Measurements from ENCODE around the gene SEC14L1.
A peak's percentile ranks its signal among the peaks of the same experiment; 100 is the strongest.
"Not testable (repeated sequence)": the region's sequence is repeated elsewhere in the genome, so short reads cannot be mapped to it uniquely, and the experiment has no call there.

Gene SEC14L1

DNA sequence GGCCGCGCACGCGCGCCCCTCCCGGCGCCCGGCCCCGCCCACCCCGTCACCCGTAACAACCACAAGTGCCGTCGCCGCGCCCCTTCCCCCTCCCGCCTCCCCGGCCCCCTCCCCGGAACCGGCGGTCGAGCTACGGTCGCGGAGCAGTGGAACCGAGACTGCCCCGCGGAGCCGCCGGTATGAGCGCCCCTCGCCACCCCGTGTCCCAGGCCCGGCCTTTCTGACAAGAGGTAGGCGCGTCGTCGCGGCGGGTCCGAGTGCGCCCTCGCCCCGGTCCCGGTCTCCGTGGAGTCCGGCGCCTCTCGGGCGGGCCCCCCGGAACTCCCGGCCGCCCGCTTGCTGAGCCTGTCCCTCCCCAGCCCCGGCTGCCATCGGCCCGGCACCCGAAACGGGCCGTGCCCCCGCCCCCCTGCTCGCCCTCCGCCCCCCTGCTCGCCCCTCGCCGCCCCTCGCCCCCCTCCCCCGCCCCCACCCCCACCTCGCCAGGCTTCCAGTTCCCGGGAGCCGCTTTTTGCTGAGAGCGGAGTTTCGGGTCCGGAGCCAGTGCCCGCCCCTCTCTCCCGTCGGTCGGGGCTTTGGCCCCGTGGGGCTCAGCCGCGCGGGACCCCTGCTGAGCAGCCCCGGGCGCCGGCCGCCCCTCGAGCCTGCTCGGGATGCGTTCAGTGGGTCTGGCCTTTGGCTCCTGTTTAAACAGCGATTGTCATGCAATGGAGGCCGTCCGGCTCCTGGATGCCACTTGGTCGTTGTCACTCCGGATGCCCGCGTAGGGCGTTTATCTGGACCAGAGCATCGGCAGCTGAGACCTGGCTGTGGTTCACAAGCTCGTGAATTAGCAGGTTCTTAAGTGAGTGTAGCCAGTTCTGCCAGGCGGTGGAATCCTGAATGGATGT is at the start of gene SEC14L1:
Gene SEC14L1, plus strand, starts transcription at position 92 of the 890 bp plus-strand sequence. CDS start 2,628 bp downstream, outside the sequence.
- peak in 2 of 3 experiments; percentile 8 to 15 for DNase-seq (ENCODE audit: low read depth in 3 of 3)

DNA sequence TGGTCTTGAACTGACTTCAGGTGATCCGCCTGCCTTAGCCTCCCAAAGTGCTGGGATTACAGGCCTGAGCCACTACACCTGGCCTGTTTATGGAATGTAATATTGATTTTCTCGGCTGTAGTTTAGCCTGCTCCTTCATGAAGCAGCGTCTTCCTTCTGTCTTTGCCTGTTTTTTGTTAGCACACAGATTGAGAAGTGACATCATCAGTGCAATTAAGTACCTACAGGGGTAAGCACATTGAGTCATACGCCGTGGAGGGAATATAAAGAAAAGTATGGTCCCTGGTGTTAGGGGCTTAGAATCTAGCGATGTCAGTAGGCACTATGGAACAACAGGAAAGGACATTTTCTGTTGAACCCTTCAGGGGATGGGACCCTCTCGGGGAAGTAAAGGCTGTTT is 48.7 kb upstream of the SEC14L1 start:
- DNase-seq (ENCODE audit: low read depth in 3 of 3), result no peak

GRCh38 chr17:77095461-77095860 is 45.3 kb upstream of the SEC14L1 start:
- DNase-seq (ENCODE audit: low read depth in 3 of 3), result no peak

DNA sequence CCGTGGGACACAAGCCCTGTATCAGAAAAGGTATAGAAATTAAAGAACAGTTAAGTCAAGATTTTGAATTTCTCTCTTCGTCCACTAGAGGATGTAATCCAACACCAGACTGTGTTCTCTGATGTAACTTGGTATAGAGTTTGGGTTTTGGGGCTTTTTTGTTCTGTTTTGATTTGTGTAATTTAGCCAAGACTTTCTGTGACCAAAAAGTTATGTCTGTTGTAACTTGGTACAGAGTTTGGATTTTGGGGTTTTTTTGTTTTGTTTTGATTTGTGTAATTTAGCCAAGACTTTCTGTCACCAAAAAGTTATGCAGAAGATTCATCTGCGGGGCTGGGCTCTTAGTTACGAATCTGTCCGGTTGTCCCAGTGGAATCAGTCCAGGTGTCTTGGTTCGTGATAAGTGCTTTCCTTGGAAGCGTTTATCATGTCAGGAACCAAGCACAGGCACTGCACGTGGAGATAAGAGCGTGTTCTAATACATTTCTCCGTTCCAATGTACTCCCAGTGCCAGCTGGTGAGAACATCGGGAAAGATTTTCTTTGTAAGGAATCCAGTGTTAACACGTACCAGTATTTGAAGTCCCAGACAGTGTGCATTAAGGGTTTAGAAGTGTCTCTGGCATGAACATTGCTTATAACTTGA is 44.1 kb upstream of the SEC14L1 start:
- no peak for DNase-seq (ENCODE audit: low read depth in 3 of 3)

GRCh38 chr17:77097631-77098180 is 43.1 kb upstream of the SEC14L1 start:
- no peak for DNase-seq (ENCODE audit: low read depth in 3 of 3)

GRCh38 chr17:77098884-77099545 is 41.8 kb upstream of the SEC14L1 start:
- DNase-seq (ENCODE audit: low read depth in 3 of 3), result no peak

DNA sequence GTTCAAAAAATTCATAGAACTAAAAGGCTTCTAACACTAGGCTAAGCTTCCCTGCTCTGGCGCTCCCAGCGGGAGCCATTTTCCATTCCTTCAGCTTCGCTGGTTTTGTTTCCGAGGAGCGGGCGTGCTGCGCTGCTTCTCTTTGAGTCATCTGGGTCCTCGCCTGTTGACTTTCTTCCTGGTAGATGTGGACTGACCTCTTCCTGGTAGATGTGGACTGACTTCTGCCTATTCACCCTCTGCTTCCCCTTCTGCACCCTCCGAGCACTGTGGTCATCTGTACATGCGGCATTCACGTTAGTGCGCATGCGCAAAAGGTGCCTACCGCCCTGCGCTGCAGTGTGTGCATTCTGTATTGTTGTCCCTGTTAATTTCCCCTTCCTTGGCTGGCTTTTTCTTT is 40.8 kb upstream of the SEC14L1 start:
- DNase-seq (ENCODE audit: low read depth in 3 of 3), result no peak

DNA sequence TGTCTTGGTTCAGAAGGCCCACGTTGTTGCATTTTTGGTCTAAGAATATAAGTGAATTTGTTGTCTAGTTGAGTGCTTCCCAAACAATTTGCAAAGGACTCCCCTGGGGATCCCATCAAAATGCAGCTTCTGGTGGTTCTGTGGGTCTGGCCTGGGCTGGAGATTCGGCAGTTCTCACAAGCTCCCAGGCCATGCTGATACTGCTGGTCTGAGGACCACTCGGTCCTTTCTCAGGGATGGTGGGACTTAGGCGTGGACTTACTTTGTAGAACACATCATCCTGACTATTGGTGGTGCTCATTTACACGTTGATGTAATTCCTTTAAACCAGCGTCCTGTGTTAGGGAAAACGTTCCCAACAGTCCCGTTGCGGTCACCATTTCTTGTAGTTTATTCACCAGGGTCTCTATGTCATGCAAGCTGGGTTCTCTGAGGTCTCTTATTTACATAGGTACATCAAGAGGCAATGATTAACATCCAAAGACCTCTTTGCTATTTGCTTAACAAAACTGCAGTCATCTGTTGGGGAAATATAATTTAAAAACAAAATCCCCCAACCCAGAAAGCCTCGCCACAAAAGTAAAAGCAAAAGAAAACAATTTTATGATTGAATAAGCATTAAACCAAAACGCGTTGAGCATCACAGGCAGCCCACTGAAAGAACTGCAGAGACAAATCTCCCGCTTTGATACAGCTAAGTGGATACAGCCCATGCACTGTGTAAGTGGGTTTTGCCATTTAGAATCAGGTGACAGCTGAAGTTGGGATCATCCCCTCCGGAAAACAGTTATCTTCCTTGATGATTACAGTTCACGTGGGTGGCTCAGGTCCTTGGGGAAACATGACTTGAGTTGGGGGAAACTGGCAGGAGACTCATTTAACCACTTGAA is 39.0 kb upstream of the SEC14L1 start:
- no peak for DNase-seq (ENCODE audit: low read depth in 3 of 3)

GRCh38 chr17:77102411-77103134 is 38.2 kb upstream of the SEC14L1 start:
- DNase-seq (ENCODE audit: low read depth in 3 of 3), result not testable (repeated sequence)

DNA sequence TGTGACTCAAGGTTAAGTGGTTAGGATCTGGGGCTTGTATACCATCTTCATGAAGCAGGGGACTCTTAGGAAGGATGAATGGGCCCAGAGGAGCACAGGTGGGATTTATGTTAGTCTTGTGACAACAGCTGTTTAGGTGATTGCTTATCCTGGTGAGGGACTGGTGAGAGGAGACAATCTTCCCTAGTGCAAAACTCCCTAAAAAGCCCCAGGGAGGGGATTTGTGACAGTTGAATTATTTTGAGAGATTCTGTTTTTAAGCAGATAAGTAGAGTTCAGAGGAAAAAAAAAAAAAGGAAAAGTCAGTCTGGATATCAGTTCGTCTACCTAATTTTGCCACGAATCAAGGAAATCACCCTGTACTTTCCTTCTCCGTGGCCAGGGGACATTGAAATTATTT is 35.1 kb upstream of the SEC14L1 start:
- no peak for DNase-seq (ENCODE audit: low read depth in 3 of 3)

- DNase-seq (ENCODE audit: low read depth in 3 of 3), result no peak
Measured at GRCh38 chr17:77106874-77107358, 33.9 kb upstream of the SEC14L1 start.

- peak in 2 of 3 experiments; percentile 30 to 45 for DNase-seq (ENCODE audit: low read depth in 3 of 3)
Measured at GRCh38 chr17:77107506-77108433, 33.0 kb upstream of the SEC14L1 start.

- no peak for DNase-seq (ENCODE audit: low read depth in 3 of 3)
Measured at GRCh38 chr17:77109159-77109759, 31.5 kb upstream of the SEC14L1 start.

DNA sequence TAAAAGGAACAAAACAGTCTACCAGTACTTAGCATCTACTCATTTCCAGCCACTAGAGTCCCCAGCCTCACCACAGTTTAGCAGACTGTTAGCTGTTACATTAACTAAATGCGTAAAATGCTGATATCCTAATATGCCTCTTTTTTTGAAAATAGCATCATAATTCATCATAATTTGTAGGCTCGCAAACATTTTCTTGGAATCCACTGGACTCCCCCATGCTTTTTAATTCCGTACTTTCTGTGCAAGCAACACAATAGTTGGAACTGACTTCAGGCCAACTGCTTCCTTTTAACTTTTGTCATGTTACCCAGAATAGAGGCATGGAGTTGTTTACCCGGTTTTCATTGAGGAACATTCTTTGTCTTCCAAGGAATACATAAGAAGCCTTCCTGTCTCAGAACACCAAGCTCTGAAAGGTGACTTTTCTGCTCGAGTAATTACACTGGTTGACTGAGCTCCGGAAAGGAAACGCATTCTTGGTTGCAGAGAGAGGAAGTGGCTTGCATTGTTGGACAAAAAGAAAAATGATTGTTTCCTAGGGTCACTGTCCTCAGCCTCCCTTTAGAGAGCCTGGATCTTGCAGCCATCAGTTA is 30.9 kb upstream of the SEC14L1 start:
- DNase-seq (ENCODE audit: low read depth in 3 of 3), result no peak

DNA sequence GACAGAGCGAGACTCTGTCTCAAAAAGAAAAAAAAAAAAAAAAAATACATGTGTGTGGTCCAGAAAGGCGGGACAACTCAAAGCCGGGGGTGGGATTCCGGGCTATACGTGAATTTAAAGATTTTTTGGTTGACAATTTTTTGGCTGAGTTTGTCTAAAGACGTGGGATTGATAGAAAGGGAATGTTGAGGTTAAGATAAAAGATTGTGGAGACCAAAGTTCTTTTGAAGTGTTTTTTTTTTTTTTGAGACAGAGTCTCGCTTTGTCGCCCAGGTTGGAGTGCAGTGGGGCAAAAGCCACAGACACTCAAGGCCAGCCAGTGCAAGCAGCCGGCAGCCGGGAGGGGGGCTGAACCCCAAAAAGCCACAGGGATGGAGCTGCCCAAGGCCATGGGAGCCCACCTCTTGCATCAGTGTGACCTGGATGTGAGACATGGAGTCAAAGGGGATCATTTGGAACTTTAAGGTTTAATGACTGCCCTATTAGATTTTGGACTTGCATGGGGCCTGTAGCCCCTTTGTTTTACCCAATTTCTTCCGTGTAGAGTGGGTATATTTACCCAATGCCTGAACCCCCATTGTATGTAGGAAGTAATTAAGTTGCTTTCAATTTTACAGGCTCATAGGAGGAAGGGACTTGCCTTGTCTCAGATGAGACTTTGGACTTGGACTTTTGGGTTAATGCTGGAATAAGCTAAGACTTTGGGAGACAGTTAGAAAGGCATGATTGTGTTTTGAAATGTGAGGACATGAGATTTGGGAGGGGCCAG is 29.4 kb upstream of the SEC14L1 start:
- DNase-seq (ENCODE audit: low read depth in 3 of 3), result not testable (repeated sequence)

DNA sequence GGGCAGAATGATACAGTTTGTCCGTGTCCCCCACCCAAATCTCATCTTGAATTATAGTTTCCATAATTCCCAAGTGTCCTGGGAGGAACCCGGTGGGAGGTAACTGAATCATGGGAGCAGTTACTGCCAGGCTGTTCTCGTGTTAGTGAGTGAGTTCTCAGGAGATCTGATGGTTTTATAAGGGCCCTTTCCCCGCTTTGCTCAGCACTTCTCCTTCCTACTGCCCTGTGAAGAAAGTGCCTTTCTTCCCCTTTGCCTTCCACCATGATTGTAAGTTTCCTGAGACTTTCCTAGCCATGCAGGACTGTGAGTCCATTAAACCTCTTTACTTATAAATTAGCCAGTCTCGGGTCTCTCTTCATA is 28.9 kb upstream of the SEC14L1 start:
- no peak for DNase-seq (ENCODE audit: low read depth in 3 of 3)

GRCh38 chr17:77115510-77115909 is 25.3 kb upstream of the SEC14L1 start:
- DNase-seq (ENCODE audit: low read depth in 3 of 3), result no peak

DNA sequence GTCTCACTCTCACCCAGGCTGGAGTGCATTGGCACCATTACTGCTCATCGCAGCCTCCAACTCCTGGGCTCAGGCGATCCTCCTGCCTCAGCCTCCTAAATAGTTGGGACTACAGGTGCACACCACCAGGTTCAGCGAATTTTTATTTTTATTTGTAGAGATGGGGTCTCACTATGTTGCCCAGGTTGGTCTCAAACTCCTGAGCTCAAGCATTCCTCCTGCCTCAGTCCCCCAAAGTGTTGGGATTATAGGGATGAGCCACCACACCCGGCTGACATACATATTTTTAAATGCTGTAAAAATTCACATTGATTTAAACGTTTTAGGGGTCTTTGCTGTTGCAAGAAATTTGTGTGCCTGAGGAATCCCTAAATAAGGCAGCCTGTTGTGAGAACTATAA is 24.8 kb upstream of the SEC14L1 start:
- DNase-seq (ENCODE audit: low read depth in 3 of 3), result no peak

Data from stimulated activated CD4-positive, alpha-beta T cell treated with anti-CD3 and anti-CD28 coated beads, TNF-alpha, amount 100 ng/mL, for 4 hours (primary cell).